HG02981 (cell line): ENCODE results near the gene ARHGAP30.
"Not testable (repeated sequence)": the region's sequence is repeated elsewhere in the genome, so short reads cannot be mapped to it uniquely, and the experiment has no call there.

ENCODE experiments used
- ATAC-seq: cut with Tn5 transposase; IDR thresholded peaks from one replicate; pipeline ENCODE4 v1.9.1; 2021; ENCODE audit warnings: mild to moderate bottlenecking, moderate library complexity; ENCODE audit not compliant: unreplicated experiment

ARHGAP30 gene

GRCh38 chr1:161069731-161070270 is at the start of gene ARHGAP30:
ARHGAP30 (minus strand) TSS chr1:161069891; CDS start chr1:161069624, 267 bp downstream.
- peak; percentile 84 for ATAC-seq

- ATAC-seq: peak; percentile 71
These were observed 48.3 kb upstream of the ARHGAP30 start, which contains the start of the genes NIT1 and PFDN2 for GRCh38 chr1:161117759-161118581. NIT1 (plus strand) TSS chr1:161118105; CDS start chr1:161118177, 72 bp downstream. PFDN2 (minus strand) TSS chr1:161118037; CDS start chr1:161118026, 11 bp downstream.

- ATAC-seq: not testable (repeated sequence)
These were observed 46.3 kb upstream of the ARHGAP30 start for GRCh38 chr1:161115961-161116360.

GRCh38 chr1:161115132-161115711 is 45.5 kb upstream of the ARHGAP30 start:
- ATAC-seq: no peak

GRCh38 chr1:161114556-161114955 is 44.9 kb upstream of the ARHGAP30 start:
- ATAC-seq: no peak

GRCh38 chr1:161113915-161114314 is 44.2 kb upstream of the ARHGAP30 start:
- no peak for ATAC-seq

GRCh38 chr1:161111527-161111926 is 41.8 kb upstream of the ARHGAP30 start:
- no peak for ATAC-seq

GRCh38 chr1:161111117-161111516 is 41.4 kb upstream of the ARHGAP30 start:
- no peak for ATAC-seq

- no peak for ATAC-seq
These were observed 36.7 kb upstream of the ARHGAP30 start for GRCh38 chr1:161106431-161106830.

GRCh38 chr1:161100556-161100955 is 30.9 kb upstream of the ARHGAP30 start:
- no peak for ATAC-seq

GRCh38 chr1:161099090-161099802 is 29.6 kb upstream of the ARHGAP30 start:
- ATAC-seq: no peak

GRCh38 chr1:161098210-161099068 is 28.7 kb upstream of the ARHGAP30 start, which contains the start of gene KLHDC9:
KLHDC9 (plus strand) TSS chr1:161098361; CDS start chr1:161098536, 175 bp downstream.
- ATAC-seq: peak; percentile 69

- peak; percentile 1 for ATAC-seq
These were observed 26.8 kb upstream of the ARHGAP30 start for GRCh38 chr1:161096530-161096929.

GRCh38 chr1:161096015-161096414 is 26.3 kb upstream of the ARHGAP30 start:
- ATAC-seq: peak; percentile 43

GRCh38 chr1:161095230-161095629 is 25.5 kb upstream of the ARHGAP30 start:
- ATAC-seq: no peak

GRCh38 chr1:161094481-161094880 is 24.8 kb upstream of the ARHGAP30 start:
- ATAC-seq: no peak

GRCh38 chr1:161092621-161093028 is 22.9 kb upstream of the ARHGAP30 start:
- no peak for ATAC-seq

GRCh38 chr1:161091796-161092507 is 22.3 kb upstream of the ARHGAP30 start:
- ATAC-seq: no peak

GRCh38 chr1:161091093-161091492 is 21.4 kb upstream of the ARHGAP30 start:
- no peak for ATAC-seq
